ENCODE data around the gene SLC26A4. TPM values are rescaled to one million over a fixed set of nuclear protein-coding genes. Genes with fewer than 3 reads are reported as not detected.
"Not testable (repeated sequence)": the region's sequence is repeated elsewhere in the genome, so short reads cannot be mapped to it uniquely, and the experiment has no call there.

The SLC26A4 gene
- polyA plus RNA-seq, 1 experiment, result 0.12 TPM

GRCh38 chr7:107630342-107630741, 30.3 kb upstream of the SLC26A4 start:
- H3K27me3 ChIP-seq (ENCODE audit: control insufficient read depth, insufficient read depth, low read length), result no peaks in the 10 kb centered on the region
- H3K36me3 ChIP-seq (ENCODE audit: control insufficient read depth, insufficient read depth, low read length), result peaks cover 3% of the 10 kb centered on the region; the same call in 1 of the 2 replicates
- ChIA-PET CTCF (no interaction called here), POLR2A (no interaction called here)
- no peak for DNase-seq (ENCODE audit: low read depth)
- TF ChIP-seq, protein P1, sequence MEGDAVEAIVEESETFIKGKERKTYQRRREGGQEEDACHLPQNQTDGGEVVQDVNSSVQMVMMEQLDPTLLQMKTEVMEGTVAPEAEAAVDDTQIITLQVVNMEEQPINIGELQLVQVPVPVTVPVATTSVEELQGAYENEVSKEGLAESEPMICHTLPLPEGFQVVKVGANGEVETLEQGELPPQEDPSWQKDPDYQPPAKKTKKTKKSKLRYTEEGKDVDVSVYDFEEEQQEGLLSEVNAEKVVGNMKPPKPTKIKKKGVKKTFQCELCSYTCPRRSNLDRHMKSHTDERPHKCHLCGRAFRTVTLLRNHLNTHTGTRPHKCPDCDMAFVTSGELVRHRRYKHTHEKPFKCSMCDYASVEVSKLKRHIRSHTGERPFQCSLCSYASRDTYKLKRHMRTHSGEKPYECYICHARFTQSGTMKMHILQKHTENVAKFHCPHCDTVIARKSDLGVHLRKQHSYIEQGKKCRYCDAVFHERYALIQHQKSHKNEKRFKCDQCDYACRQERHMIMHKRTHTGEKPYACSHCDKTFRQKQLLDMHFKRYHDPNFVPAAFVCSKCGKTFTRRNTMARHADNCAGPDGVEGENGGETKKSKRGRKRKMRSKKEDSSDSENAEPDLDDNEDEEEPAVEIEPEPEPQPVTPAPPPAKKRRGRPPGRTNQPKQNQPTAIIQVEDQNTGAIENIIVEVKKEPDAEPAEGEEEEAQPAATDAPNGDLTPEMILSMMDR (IDR thresholded peaks at IDR 0.05; ENCODE audit: insufficient read depth, low read depth, low read length), result no peak
- no peak overlapping the region for H3K4me3 ChIP-seq (ENCODE audit: low read depth, low read length)

DNA sequence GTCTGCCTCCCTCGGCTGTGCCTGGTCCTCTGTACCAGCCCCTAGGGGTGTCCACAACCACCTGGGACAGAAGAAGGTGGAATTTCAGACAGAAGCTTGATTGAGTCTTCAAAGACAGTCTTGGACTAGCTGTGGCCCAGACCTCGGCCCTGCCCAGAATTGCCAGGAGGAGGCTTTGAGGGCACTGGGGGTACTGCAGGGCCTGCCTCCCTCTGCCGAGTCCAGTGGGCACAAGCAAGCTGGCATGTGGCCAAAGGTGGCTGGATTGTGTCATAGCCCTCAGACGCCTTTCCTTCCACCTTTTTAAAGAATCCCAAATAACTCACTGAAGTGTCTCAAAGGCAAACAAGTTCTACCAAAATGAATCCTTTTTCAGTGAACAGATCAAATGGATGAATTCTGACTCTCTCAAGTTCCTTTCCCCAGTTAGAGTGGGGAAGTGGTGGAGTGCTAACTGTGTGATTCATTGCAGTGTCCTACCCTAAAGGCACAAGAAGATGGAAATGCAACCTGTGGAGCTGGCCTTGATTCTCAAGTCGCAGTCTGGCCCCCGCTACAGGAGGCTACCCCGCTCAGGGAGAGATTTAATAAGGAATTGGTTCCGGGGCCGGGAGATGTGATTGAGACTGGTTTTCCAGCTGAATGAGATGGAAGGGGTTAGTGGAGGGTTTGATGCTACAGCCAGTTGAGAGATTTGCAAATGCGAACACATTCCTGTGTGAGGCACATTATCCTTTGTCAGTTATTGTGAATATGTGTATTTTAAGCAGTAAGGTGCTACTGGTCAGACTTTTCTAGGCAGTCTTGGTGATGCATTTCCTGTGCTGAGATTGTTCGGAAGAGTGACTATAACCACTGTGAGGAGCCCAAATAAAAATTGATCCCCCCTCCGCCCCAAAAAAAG, 28.8 kb upstream of the SLC26A4 start:
- ChIA-PET CTCF (no interaction called here), POLR2A (no interaction called here)
- no peak for DNase-seq (ENCODE audit: low read depth)
- no peak overlapping the region for H3K4me3 ChIP-seq (ENCODE audit: low read depth, low read length)
- H3K27me3 ChIP-seq (ENCODE audit: control insufficient read depth, insufficient read depth, low read length), result no peaks in the 10 kb centered on the region
- TF ChIP-seq, protein P1 (IDR thresholded peaks at IDR 0.05; ENCODE audit: insufficient read depth, low read depth, low read length), result no peak
- peaks cover 3% of the 10 kb centered on the region; the same call in 1 of the 2 replicates for H3K36me3 ChIP-seq (ENCODE audit: control insufficient read depth, insufficient read depth, low read length)

- Histone ChIP-seq H3K36me3 (ENCODE audit: control insufficient read depth, insufficient read depth, low read length) (peaks cover 3% of the 10 kb centered on the region; the same call in 1 of the 2 replicates), H3K27me3 (ENCODE audit: control insufficient read depth, insufficient read depth, low read length) (no peaks in the 10 kb centered on the region), H3K4me3 (ENCODE audit: low read depth, low read length) (no peak overlapping the region)
- no peak for DNase-seq (ENCODE audit: low read depth)
- TF ChIP-seq, protein P1 (IDR thresholded peaks at IDR 0.05; ENCODE audit: insufficient read depth, low read depth, low read length), result no peak
- ChIA-PET POLR2A (no interaction called here), CTCF (no interaction called here)
Observed at GRCh38 chr7:107632492-107632865, 28.1 kb upstream of the SLC26A4 start.

DNA sequence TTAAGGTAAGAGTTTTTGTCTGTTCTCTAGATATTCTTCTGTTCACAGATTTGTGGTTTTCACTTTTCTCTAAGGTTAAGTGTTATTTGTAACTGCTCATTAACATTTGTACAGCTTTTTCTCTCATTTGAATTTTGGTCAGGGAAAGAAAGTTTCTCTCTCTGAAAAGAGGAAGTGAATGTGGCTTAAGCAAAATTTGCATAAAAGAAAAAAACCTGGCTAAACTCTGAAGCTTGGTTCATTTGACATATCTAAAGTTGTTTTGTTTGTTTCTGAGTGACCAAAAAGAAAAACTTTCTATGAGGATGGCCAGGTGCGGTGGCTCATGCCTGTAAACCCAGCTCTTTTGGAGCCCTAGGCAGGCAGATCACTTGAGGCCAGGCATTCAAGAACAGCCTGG, 22.0 kb upstream of the SLC26A4 start:
- Histone ChIP-seq H3K4me3 (ENCODE audit: low read depth, low read length) (no peak overlapping the region), H3K27me3 (ENCODE audit: control insufficient read depth, insufficient read depth, low read length) (no peaks in the 10 kb centered on the region), H3K36me3 (ENCODE audit: control insufficient read depth, insufficient read depth, low read length) (no peaks in the 10 kb centered on the region)
- TF ChIP-seq, protein P1 (IDR thresholded peaks at IDR 0.05; ENCODE audit: insufficient read depth, low read depth, low read length), result no peak
- no peak for DNase-seq (ENCODE audit: low read depth)
- ChIA-PET CTCF (no interaction called here), POLR2A (no interaction called here)

- H3K27me3 ChIP-seq (ENCODE audit: control insufficient read depth, insufficient read depth, low read length); DNase-seq (ENCODE audit: low read depth); H3K4me3 ChIP-seq (ENCODE audit: low read depth, low read length); CTCF ChIA-PET; H3K36me3 ChIP-seq (ENCODE audit: control insufficient read depth, insufficient read depth, low read length); POLR2A ChIA-PET: not testable (repeated sequence)
Observed at GRCh38 chr7:107639070-107639469, 21.6 kb upstream of the SLC26A4 start.

Measured in BJ (cell line).